HG02798 (cell line): ENCODE measurements around the gene KRT38.
"Not testable (repeated sequence)": the region's sequence is repeated elsewhere in the genome, so short reads cannot be mapped to it uniquely, and the experiment has no call there.

Experiments
- ATAC-seq: cut with Tn5 transposase; IDR thresholded peaks from one replicate; pipeline ENCODE4 v1.9.1; 2021; ENCODE audit warnings: mild to moderate bottlenecking; ENCODE audit not compliant: unreplicated experiment, poor library complexity

KRT38 gene

GRCh38 chr17:41428591-41429291 is 12.0 kb downstream of the KRT38 start:
- no peak for ATAC-seq

GRCh38 chr17:41424111-41424635 is 16.6 kb downstream of the KRT38 start, which contains the start of gene KRT37:
TSS of gene KRT37 (minus strand) at chr17:41424585. CDS start at chr17:41424523, 62 bp downstream.
- ATAC-seq, result no peak

DNA sequence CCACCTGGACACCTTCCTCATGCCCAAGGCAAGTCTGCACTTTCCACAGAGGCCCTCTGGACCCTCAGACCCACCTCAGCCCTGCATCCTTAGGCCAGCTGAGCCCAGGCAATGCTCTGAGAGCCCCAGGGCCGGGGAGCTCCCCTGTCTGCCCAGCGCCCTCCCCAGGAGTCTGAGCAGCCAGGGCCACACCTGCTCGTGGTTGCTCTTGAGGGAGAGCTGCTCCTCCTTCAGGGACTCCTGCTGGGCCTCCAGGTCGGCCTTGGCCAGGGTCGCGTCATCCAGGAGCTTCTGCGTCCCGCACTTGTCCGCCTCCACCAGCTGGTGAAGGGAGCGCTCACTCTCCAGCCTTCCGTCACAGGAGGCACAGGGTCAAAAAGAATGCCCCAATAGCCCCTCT is 18.2 kb downstream of the KRT38 start:
- ATAC-seq, result not testable (repeated sequence)

GRCh38 chr17:41421617-41422016 is 19.2 kb downstream of the KRT38 start:
- ATAC-seq, result no peak

- no peak for ATAC-seq
These were observed 19.7 kb downstream of the KRT38 start for GRCh38 chr17:41421116-41421515.

DNA sequence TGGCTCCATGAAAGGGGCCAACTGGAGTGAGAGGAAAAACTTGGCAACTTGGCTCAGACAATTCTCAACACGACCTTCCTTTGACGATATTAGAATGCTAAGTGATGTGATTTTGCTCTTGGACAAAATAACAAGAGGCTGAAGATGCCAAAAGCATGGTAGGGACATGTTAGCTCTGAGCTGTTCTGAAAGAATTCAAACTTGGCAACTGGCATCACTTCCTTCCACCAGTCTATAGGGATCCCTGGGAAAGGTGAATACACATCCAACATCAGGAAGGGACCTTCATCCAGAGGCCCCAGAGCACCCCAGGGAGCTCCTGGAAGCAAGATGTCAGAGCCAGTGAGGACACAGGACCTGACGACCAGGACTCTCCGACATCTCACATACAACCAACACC is 20.6 kb downstream of the KRT38 start:
- no peak for ATAC-seq

GRCh38 chr17:41419716-41420115 is 21.1 kb downstream of the KRT38 start:
- no peak for ATAC-seq

- no peak for ATAC-seq
These were observed 22.5 kb downstream of the KRT38 start for GRCh38 chr17:41418116-41418860.

DNA sequence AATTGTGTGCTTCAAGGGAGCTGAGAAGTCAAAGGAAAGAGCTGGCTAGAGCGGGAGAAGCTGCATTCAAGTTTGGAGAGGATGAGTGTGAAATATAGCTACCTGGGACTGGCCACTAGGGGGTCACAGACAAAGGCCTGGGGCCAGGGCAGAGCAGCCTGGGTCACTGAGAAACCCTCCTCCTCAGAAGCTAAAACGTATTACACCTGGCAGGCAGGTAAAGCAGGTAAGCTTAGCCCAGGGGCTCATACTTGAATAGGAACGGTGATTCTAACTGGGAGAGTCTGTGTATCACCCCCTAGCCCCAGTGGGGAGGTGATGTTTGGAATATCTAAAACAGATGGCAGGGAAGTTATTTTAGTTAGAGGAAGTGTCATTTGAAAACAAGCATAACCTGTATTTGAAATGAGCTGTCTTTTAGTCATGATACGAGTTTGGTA is 23.2 kb downstream of the KRT38 start:
- no peak for ATAC-seq

- ATAC-seq, result no peak
These were observed 23.7 kb downstream of the KRT38 start for GRCh38 chr17:41417127-41417526.

DNA sequence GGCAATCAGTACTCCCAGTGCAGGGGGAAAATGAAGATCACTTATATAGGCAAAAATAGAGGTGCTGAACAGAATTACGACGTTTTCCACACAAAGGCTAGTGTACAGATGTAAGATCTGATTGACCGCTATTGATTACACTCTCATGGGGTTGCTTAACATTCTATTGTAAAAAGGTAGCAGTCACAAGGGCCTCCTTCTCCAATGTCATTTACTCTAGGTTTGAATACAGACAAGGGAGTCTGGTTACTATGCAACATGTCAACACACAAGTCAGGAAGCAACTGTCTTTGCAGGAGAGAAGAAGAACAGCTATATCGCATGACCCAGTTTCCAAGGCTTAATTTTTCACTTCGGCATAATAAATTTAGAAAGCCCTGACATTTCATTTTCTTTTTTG is 24.3 kb downstream of the KRT38 start:
- no peak for ATAC-seq

- no peak for ATAC-seq
These were observed 24.9 kb downstream of the KRT38 start for GRCh38 chr17:41415833-41416335.

GRCh38 chr17:41415411-41415810 is 25.4 kb downstream of the KRT38 start:
- no peak for ATAC-seq

DNA sequence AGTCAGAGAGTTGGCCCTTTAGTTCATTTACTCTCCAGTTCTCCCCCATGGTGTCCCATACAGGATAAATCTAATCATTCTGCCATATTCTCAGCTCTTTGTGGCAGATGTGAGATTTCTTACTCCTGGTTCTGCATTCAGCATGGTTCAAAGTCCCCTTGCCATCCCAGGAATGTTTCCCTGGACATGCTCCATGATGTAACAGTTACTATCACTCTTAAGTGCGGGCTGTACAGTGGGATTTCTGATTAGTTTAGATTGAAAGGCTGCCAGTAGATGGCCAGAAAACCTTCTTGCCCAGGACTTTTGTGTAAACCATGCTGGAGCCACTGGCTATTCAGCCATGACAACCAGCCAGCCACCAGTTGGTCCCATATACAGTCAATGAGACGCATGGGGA is 26.8 kb downstream of the KRT38 start:
- ATAC-seq, result no peak

DNA sequence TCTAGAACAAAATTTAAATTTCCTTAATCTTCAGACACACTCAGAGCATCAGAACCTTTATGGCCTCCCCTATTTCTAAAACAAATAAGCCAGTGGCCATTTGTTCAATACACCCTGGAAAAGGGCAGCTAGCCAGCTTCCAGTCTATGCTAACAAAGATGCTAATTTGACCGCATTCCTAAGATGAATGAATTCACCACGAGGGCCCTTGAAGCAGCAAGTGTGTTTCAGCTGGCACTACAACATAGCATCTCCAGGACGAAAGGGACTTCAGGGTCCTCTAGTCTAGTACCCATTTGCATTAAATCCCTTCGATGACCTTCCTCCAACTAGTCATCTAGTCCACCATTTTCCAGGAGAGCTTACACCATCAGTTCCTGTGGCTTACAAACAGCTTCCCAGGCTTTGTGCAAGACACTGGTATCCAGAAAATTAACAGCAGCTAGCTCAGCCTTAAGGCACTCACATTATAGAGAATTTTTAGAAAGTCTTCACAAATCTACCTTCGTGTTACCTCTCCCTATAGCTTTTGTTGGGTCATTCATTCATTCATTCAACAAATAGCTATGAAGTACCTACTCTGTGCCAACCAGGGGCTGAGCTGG is 27.3 kb downstream of the KRT38 start:
- no peak for ATAC-seq

- ATAC-seq, result no peak
These were observed 29.5 kb downstream of the KRT38 start for GRCh38 chr17:41411072-41411840.

GRCh38 chr17:41407226-41407625 is 33.6 kb downstream of the KRT38 start:
- ATAC-seq, result no peak

DNA sequence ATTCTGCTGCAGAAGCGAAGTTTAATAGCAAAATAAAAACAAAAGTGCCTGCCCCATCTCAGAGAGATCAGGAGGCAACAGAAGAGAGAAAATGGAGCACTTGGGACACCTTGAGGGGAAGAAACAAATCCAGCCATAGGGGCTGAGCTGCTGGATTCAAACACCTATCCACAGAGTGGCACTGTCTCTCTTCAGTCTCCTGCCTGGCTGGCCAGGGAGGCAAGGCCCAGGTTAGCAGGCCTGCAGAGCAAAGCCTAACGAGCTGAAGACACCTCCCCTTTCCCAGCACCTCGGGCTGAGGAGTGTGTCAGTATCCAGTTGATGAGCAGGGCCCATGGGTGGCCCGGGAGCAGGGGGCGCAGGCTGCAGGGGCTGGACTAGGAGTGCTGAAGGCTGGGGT is 34.6 kb downstream of the KRT38 start:
- ATAC-seq, result no peak

DNA sequence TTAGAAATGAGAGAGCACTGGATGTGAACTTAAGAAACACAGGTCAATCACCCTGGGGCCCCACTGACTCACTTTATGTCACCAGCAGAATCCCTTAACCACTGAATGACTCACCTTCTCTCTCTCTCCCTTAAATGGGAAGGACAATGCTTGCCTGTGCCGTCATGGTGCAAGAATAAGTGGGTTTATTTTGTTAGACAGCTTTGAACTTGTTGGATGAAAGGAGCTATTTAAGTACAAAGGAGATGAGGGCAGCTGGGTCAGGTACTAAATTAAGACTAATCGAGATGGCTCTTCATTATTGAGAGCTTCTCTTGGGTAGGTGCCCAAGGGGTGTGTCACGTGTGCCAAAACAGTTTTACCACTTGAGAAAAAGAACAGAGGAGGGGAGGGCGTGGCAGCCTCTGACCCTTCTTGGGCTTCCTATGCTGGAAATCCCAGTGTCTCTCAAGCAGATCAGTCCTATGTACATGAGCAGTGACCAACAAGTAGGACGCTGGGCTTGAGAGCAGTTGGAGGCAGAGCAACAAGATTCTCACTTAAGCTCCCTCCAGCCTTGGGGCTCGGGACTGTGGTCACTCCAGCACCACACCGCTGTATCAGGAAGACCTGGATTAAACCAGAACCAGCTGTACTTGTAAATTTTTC is 36.6 kb downstream of the KRT38 start:
- no peak for ATAC-seq
